HG03280 (cell line): ENCODE results near the gene NCAPD2.
A peak's percentile ranks its signal among the peaks of the same experiment; 100 is the strongest.
"Not testable (repeated sequence)": the region's sequence is repeated elsewhere in the genome, so short reads cannot be mapped to it uniquely, and the experiment has no call there.

Experiments used
- ATAC-seq: cut with Tn5 transposase; IDR thresholded peaks from one replicate; pipeline ENCODE4 v1.9.1; 2021; ENCODE audit warnings: mild to moderate bottlenecking, moderate library complexity; ENCODE audit not compliant: unreplicated experiment

The NCAPD2 gene

DNA sequence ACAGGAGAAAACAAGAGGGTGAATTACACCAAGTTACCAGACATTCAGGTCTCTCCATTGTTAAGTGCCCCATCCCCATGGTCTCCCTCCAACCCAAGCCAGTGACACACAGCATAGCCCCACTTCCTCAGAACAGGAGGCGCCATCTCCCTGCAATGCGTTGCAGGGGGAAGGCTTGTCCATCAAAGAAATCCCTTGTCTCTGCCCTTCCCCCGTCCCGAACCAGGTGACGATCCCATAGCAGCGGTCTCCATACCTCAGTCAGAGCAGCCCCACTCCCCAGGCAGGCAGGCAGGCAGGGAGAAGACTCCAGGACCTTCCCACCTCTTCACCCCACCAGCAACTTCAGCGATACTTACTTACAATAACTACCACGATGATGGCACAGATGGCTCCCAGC lies 29.4 kb upstream of the NCAPD2 start:
- no peak for ATAC-seq

DNA sequence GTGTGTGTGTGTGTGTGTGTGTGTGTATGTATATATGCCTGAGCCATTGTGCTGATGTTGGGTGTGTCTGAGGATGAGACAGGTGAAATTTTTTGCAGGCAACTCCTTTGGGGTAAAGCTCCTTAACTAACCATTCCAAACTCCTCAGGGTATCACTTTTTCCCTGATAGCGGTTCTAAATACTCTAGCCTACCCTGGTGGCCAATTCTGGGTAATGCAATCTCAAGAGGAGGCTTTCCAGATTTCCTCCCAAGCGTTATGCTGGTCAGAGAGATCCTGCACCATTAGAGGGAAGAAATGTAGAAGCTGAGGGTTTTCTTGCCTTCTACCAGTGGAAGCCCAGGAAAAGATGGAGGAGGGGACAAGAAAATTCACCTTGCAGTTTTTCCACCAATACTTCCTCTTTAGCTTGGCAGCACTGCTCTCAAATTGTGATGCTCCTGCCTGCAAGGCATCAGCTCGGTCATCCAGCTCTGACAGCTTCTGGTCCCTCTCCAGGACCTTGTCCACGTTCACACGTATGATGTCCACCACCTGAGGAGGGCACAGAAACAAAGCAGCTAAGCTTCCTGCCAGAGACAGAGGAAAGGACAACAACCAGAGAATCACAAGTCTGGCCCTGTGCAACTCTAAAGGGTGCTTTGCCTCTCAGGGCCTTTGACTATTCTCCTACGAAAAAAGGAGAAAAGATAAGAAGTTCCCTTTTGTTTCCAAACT lies 28.3 kb upstream of the NCAPD2 start:
- ATAC-seq = no peak

DNA sequence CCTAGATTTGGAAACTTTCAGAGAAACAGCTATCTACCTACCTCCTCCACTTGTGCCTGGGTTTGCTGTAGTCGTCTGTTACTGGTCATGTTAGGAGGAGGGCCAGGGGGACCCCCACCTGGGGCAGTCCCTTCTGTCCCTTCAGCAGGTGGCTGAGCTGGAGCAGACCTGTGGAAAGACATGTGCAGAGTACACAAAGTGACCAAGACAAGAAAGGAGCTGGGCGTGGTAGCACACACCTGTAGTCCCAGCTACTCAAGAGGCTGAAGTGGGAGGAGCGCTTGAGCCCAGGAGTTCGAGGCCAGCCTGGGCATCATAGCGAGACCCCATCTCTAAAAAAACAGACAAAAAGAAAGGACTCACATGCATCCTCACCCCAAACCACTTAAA lies 27.7 kb upstream of the NCAPD2 start:
- ATAC-seq = no peak

DNA sequence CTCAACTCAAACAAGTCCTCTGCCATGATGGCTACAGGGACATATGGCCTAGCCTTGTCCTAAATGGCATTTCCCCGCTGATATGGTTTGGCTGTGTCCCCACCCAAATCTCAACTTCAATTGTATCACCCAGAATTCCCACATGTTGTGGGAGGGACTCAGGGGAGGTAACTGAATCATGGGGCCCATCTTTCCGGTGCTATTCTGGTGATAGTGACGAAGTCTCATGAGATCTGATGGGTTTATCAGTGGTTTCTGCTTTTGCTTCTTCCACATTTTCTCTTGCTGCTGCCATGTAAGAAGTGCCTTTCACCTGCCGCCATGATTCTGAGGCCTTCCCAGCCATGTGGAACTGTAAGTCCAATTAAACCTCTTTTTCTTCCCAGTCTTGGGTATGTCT lies 27.2 kb upstream of the NCAPD2 start:
- ATAC-seq = not testable (repeated sequence)

DNA sequence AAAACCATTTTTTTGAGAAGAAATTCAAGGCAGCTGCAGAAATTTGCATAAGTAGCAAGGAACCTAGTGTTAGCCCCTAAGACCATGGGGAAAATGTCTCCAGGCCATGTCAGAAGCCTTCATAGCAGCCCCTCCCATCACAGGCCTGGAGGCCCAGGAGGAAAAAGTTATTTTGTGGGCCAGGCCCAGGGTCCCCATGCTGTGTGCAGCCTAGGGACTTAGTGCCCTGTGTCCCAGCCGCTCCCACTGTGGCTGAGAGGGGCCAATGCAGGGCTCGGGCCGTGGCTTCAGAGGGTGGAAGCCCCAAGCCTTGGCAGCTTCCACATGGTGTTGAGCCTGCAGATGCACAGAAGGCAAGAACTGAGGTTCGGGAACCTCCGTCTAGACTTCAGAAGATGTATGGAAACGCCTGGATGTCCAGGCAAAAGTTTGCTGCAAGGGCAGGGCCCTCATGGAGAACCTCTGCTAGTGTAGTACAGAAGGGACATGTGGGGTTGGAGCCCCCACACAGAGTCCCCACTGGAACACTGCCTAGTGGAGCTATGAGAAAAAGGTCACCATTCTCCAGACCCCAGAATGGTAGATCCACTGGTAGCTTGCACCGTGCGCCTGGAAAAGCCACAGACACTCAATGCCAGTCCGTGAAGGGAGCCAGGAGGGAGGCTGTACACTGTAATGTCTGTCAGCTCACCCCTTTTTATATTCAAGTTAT lies 26.2 kb upstream of the NCAPD2 start:
- not testable (repeated sequence) for ATAC-seq

DNA sequence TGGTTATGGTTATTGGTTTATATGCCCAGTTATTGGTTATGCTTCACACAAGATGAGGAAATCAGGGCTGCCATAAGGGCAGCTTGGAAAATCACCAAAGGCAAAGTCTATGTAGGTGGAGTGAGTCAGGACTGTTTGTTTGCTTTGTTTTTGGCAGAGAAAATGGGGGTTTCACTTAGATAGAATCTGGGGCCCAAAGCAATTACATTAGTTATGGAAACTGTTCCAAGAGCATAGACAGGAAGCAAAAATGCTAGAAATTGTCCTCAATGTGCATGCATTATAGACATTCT lies 25.7 kb upstream of the NCAPD2 start:
- no peak for ATAC-seq

DNA sequence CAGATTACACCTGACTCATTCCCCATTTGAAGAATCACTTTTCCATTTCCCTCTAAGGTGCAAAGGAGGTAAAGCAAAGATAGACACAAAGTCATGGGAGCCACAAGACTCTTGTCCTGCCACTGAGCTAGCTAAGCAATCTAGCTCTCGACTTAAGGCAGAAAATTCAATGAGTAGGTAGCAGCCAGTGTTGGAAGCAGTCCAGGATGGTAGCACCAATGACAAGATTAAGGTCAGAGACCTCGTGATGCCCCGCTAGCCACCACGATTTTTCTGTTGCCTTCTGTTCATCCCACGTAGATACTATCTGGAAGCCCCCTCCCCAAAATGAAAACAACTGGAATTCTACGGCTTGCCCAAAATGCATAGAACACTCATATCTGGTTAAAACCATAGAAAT lies 24.8 kb upstream of the NCAPD2 start:
- ATAC-seq = no peak

DNA sequence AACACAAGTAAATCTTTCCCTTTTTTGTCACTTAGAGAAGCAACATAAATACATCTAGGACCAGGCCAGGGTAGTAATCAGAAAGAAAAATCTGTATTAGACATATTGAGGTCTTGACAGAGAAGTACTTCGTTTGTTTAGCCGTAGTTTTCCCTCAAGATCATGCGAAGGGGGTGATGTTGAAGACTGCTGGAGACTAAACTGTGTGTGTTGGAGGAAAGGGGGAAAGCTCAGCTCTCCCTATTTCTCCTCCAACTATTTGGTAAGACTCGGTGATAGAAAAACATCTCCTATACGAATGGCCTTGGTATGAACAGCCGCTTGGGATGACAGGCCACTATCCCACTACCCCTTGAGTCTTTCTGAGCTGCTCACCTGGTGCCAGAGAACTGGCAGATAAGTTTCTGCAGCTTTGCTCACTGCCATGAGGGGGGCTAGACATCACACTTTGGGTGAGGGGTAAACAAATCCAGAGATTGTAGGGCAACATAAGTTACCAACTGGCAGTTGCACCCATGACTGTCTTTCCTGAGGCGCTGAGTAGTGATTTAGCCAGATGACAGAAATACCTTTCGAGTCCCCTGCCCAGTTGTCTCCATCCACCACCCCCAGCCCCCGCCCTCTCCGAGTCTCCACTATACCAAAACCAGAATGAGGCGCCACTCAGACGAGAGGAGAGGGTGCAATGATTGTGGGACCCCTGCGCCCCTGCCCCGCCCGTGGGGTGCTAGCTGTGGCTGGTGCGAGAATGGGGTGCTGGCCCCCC lies 24.1 kb upstream of the NCAPD2 start:
- ATAC-seq = no peak

DNA sequence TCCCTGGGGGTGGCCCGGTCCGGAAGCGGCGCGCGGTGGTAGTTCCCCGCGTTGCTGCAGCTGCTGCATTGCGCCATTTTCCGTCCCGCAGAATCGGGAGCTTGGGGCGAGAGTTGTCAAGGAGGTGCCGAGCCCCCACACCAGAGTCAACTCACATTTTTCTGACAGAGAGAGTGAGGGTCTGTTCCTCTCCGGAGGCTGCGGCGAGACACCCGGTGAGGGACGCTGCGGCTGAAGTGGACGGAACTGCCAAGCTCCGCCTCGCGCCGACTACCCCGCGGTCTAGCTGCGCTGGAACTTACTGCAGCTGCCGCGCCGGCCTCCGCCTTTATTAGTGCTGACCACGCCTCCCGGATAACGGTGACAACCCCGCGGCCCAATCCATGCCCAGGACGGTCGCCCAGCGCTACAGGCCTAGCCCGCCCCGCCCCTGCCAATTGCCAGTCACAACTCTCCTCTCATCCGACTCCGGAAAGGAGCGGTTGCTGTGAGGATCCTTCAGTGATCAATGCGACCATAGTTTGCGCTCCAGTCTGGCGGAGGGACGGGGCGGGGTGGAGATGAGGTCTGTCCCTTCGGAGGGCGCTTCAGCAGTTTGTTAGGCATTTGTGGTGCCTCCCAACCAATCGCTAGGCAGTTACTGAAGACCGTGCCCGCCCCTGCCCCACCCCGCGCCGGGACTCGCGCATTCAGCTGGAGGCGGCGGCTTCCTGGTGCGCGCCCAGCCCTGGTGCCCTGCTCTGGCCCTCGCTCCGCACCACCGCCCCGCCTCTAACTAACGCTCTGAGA lies 23.3 kb upstream of the NCAPD2 start, which contains the start of gene VAMP1:
Gene VAMP1 (minus strand): TSS at position 303 of the 789 bp plus-strand sequence. CDS start 146 bp downstream, at position 157.
- peak; percentile 86 for ATAC-seq

DNA sequence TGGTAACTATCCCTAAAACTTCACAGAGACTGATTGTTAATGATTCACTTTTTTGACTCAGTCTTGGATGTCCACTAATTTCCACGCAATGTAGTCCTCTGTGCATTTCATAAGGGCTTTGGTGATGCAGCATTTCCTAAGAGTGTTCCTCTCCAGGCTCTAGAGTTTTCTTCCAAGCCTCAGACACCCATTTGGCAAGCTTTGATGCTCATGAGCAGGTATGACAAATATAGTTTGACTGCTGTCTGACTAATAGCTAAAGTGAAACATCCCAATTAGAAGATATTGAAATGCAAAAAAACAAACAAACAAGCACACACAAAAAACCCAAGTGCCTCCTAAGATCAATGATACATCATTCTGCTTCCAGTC lies 21.9 kb upstream of the NCAPD2 start:
- no peak for ATAC-seq

DNA sequence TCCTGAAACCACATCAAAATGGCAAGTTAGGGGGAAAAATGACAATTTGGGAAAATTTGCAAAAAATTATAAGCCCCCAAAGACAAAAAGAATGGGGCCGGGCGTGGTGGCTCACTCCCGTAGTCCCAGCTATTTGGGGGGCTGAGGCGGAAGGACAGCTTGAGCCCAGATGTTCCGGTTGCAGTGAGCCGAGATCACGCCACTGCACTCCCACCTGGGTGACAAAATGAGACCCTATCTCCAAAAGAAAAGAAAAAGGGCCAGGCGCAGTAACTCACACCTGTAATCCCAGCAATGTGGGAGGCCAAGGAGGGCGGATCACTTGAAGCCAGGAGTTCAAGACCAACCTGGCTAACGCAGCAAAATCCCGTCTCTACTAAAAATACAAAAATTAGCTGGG lies 21.4 kb upstream of the NCAPD2 start:
- ATAC-seq = no peak

DNA sequence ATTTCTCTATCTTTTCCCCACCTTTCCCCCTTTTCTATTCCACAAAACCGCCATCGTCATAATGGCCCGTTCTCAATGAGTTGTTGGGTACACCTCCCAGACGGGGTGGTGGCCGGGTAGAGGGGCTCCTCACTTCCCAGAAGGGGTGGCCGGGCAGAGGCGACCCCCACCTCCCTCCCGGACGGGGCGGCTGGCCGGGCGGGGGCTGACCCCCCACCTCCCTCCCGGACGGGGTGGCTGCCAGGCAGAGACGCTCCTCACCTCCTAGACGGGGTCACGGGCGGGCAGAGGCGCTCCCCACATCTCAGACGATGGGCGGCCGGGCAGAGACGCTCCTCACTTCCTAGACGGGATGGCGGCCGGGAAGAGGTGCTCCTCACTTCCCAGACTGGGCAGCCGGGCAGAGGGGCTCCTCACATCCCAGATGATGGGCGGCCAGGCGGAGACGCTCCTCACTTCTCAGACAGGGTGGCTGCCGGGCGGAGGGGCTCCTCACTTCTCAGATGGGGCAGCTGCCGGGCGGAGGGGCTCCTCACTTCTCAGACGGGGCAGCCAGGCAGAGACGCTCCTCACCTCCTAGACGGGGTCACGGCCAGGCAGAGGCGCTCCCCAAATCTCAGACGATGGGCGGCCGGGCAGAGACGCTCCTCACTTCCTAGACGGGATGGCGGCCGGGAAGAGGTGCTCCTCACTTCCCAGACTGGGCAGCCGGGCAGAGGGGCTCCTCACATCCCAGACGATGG lies 18.5 kb upstream of the NCAPD2 start:
- ATAC-seq = not testable (repeated sequence)

DNA sequence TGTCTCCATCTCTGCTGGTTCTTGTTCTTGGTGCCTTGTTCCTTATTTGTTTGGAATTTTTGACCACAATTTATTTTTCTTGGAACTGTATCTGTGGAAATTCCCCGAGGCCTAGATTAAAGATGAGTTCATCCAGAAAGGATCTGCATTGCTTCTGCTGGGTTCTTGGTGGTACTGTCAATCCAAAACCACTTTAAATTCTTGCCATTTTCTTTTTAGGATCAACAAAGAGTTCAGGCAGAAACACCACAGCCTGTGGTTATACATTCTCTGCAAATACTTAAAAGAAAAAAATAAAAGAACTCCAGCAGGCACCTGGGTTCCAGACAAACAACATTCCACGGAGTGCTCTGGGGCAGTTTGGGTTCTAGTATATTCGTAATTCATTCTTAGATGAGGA lies 17.4 kb upstream of the NCAPD2 start:
- ATAC-seq = no peak

DNA sequence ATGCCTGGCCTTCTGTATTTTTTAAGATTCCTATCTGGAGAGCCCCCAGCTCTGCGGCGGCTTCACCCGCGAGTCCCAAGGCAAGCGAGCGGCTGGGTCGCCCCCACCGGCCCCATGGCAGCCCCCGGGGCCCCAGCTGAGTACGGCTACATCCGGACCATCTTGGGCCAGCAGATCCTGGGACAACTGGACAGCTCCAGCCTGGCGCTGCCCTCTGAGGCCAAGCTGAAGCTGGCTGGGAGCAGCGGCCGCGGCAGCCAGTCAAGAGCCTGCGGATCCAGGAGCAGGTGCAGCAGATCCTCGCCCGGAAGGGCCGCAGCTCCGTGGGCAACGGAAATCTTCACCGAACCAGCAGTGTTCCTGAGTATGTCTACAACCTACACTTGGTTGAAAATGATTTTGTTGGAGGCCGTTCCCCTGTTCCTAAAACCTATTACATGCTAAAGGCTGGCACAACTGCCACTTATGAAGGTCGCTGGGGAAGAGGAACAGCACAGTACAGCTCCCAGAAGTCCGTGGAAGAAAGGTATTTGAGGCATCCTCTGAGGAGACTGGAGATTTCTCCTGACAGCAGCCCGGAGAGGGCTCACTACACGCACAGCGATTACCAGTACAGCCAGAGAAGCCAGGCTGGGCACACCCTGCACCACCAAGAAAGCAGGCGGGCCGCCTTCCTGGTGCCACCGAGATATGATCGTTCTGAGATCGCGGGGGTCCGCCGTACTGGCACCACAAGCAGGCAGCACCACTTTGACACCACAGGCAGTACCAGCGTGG lies 16.1 kb upstream of the NCAPD2 start:
- ATAC-seq = not testable (repeated sequence)

DNA sequence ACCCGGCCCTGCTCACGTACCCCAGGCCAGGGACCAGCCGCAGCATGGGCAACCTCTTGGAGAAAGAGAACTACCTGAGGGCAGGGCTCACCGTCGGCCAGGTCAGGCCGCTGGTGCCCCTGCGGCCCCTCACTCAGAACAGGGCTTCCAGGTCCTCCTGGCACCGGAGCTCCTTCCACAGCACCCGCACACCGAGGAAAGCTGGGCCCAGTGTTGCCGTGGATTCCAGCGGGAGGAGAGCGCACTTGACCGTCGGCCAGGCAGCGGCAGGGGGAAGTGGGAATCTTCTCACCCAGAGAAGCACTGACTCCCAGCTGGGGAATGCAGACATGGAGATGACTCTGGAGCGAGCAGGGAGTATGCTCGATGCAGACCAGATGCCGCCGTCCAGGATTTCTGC lies 15.5 kb upstream of the NCAPD2 start:
- no peak for ATAC-seq

DNA sequence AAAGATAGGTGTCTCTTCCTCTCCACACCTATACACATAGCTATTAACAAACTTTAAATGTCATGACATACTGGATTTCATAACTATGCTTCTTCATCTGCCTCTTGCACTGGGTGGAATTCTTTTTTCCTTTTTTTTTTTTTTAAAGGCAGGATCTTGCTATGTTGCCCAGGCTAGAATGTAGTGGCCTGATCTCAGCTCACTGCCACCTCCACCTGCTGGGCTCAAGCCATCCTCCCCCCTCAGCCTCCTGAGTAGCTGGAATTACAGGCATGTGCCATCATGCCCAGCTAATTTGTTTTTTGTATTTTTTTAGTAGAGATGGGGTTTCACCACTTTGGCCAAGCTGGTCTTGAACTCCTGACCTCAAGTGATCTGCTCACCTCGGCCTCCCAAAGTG lies 5.7 kb upstream of the NCAPD2 start:
- ATAC-seq = no peak

DNA sequence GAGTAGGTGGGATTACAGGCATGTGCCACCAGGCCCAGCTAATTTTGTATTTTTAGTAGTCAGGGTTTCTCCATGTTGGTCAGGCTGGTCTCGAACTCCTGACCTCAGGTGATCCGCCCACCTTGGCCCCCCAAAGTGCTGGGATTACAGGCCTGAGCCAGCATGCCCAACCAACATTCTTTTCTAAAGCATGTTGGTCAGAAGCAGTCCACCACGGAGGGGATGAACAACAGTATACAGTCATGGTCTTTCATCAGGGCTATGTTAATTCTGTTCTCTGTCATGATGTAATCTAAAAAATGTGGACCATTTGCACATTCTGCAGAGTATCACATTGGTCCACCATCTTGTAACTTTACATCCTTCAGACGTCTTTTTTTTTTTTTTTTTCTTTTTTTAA lies 4.5 kb upstream of the NCAPD2 start:
- ATAC-seq = no peak

DNA sequence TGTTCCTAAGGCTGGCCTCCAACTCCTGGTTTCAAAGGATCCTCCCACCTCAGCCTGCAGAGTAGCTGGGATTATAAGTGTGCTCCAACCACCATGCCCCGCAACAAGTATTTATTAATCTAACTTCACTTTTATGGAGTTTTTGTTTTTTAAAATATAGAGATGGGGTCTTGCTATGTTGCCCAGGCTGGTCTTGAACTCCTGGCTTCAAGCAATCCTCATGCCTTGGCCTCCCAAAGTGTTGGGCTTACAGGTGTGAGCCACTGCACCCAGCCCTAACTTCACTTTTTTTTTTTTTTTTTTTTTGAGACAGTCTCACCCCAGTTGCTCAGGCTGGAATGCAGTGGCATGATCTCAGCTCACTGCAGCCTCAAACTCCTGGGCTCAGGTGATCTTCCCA lies 3.2 kb upstream of the NCAPD2 start:
- not testable (repeated sequence) for ATAC-seq

DNA sequence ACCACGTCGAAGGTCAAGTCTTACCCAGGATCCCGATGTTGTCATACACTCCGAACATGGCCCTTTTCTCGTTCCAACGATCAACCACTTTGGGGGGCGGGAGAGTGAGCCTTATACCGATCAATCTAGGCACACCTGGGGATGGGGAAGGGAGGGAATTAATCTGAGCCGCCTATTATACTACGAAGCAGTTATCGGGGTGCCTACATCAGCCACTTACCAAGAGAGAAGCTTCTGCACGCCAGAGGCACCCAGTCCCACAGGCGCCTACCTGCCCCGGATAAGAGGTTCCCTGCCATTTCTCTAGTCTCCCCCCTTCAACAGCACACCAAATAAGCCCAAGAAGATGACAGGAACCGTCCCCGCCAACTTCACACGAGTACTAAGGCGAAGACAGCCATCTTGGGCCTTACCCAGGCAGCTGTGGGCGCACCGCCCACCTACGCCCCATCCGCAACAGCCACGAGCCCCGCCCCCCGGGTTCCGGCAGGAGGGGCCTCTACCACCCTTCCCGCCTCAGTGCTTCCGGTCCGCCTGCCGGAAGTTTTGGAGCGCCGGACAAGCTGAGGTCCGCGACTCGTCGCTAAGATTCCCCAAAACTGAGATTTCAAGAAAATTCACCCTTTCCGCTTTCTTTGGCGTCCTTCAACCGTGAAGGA lies 935 bp upstream of the NCAPD2 start, which contains the start of gene MRPL51:
Gene MRPL51 (minus strand): TSS at position 425 of the 659 bp plus-strand sequence. CDS start 126 bp downstream, at position 299.
- peak; percentile 70 for ATAC-seq
